CD4-positive, alpha-beta T cell treated with Interleukin-17A for 4 hours (primary cell): ENCODE measurements around the gene OR51B2.
"Not testable (repeated sequence)": the region's sequence is repeated elsewhere in the genome, so short reads cannot be mapped to it uniquely, and the experiment has no call there.

ENCODE experiments used
- DNase-seq: peaks from one replicate; pipeline ENCODE4 v3.0.0-alpha.2; 2020; ENCODE audit warnings: mixed read lengths

OR51B2 gene

DNA sequence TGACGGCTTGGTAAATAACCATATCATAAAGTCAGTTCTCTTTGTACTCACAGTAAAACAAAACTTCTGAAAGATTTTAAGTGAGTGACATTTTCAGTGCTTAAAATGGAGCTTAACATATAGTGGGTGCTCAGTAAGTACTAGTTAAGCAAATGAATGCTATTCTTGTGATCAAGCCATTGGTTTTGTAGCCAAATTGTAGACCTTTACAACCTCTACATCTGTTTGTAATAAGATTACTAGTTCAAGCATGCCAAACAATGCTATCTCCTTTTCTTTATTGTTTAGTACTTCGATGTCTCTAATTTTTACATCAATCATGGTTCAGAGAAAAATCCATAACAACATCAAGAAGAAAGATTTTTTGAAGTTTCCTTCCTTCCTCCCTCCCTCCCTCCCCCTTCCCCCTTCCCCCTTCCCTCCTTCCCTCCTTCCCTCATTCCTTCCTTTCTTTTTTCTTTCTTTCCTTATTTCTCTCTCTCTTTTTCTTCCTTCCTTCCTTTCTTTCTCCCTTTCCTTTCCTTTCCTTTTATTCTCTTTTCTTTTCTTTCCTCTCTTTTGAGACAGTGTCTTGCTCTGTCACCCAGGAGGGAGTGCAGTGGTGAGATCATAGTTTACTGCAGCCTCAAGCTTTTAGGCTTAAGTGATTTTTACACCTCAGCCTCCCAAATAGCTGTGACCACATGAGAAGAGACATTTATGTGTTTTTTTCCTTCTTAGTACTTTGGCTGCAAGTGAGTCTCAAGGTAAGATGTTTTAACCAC is 16.7 kb downstream of the OR51B2 start:
- DNase-seq, result no peak

DNA sequence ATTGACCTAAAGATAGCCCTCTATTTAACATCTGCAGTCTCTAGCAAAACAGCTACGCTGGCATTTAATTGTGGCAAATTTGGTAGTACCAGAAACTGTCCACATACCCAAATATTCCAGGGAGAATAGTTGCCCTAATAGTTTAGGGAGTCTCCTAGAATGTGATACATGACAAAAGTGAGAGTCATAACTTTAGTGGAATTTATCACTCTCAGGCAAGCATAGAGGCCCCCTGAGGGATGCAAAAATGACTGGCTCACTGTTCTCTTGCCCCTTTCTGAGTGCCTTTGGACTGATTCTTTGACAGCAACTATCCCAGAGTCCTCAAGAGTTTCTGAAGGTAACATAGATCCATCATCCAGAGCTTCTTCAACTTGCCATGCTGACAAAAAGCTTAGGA is 20.1 kb downstream of the OR51B2 start:
- no peak for DNase-seq

DNA sequence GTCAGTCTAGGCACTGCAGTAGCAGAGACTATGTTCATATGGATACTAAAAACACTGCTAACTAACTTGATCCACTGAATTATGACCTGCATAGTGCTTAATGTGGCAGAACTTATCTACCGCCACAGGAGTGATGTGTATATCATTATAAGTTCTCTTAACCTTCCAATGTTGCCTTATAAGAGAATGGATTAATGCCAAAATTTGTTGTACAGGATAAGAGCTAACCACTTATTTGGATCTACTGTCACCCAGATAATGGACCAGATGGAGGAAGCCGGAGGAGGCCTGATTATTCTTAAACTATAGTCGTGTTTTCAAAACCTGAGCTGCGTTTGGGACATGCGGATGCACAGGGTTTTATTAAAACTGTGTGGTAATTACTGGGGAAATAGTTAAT is 20.5 kb downstream of the OR51B2 start:
- DNase-seq, result no peak

DNA sequence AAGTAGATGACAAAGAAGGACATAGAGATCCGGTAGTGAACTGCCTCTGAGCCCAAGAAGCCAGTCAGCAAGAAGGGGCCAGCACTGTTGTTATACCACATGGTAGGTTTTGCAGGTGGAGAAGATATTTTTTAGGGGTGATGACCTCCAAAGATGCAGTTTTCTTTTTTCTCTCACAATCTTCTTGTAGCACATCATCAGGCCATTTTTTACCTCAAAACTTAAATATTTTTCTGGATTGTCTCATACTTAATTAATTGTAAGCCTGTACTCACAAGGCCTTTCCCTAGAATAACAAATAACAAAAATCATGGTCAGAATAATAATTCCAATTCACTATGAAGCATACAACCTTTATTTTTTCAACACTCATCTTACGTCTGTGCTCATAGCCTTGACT is 22.3 kb downstream of the OR51B2 start, which contains the start of gene OR51B4:
OR51B4 (minus strand) TSS at position 101 of the 400 bp plus-strand sequence; CDS start at position 101, 0 bp downstream.
- no peak for DNase-seq

DNA sequence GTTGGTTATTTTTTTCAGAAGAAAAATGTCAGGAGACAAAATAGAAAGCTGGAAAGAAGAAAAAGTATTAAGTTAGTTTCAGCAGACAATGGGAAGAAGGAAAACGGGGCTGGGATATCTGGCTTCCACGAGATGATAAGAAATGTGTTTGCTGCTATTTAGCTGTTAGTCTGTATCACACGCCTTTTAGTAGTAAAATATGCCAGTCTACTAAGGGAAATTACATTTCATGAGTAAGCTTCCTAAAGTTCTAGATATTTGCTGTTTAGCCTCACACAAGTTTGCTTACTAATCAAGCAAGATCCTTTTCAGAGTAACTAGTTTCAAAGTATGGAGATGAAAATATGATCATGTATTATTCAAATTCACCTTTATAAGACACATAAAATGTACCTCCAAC is 23.8 kb downstream of the OR51B2 start:
- no peak for DNase-seq

DNA sequence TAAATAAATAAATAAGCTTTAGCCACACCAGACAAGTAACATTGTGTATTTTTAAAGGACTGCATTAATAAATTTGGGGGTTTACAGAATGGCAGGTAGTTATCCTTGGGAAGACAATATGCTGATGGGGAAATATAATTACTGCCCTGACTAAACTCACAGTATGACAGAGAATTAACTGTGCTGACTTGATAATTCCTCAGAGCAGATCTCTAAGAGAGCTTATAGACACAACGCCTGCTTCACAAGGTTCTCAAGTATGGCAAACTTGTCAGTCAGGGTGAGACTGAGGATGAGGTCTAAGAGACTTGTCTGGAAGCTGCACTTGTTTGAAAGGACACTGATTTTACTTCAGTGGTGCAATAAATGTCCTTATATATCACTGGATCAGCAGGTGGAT is 25.6 kb downstream of the OR51B2 start:
- no peak for DNase-seq

DNA sequence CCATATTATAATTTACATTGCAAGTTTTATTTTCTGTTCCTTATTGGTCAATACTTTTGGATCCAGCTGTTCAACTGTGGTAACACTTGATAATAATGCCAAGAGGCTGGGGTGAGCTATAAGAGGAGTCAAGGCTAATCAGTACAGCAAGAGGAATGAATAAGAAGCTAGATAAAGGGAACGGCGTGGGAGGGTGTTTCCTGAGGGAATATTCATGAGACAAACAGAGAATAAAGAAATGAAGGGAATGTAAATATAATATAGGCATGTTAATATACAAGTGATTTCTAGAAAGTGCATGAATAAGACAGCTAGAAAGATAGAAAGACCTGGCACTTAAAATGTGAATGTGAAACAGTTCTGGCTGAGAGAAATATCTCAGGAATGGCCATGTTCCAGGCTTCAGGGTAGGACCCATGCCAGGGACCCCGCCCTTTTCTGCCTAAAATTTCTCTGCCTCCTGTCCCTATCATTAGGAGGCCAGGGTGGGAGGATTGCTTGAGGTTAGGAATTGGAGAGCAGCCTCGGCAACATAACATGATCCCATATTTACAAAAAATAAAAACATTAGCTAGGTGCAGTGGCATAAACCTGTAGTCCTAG is 26.3 kb downstream of the OR51B2 start:
- DNase-seq, result no peak

DNA sequence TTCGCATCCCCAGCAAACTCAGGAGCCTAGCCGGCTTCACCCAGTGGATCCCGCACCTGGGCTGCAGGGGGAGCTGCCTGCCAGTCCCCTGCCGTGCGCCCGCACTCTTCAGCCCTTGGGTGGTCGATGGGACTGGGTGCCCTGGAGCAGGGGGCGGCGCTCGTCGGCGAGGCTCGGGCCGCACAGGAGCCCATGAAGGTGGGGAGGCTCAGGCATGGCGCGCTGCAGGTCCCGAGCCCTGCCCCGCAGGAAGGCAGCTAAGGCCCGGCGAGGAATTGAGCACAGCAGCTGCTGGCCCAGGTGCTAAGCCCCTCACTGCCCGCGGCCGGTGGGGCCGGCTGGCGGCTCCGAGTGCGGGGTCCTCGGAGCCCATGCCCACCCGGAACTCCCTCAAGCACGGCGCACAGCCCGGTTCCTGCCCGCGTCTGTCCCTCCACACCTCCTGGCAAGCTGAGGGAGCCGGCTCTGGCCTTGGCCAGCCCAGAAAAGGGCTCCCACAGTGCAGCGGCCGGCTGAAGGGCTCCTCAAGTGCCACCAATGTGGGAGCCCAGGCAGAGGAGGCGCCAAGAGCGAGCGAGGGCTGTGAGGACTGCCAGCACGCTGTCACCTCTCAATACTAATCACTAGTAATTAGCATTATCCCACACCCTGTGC is 29.6 kb downstream of the OR51B2 start:
- DNase-seq, result not testable (repeated sequence)

DNA sequence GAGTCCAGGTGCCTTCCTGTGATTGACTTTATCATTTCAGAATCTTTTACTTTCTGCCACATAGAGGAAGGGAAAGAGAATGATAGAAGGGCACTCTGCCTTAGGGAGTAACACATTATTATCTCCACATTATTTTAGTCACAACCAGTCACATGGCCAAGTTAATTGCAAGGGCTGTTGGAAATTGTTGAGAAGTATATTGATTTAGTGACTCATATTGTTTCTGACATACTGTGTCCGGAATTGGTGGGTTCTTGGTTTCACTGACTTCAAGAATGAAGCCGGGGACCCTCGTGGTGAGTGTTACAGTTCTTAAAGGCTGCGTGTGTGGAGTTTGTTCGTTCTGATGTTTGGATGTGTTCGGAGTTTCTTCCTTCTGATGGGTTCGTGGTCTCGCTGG is 31.1 kb downstream of the OR51B2 start:
- DNase-seq, result no peak

DNA sequence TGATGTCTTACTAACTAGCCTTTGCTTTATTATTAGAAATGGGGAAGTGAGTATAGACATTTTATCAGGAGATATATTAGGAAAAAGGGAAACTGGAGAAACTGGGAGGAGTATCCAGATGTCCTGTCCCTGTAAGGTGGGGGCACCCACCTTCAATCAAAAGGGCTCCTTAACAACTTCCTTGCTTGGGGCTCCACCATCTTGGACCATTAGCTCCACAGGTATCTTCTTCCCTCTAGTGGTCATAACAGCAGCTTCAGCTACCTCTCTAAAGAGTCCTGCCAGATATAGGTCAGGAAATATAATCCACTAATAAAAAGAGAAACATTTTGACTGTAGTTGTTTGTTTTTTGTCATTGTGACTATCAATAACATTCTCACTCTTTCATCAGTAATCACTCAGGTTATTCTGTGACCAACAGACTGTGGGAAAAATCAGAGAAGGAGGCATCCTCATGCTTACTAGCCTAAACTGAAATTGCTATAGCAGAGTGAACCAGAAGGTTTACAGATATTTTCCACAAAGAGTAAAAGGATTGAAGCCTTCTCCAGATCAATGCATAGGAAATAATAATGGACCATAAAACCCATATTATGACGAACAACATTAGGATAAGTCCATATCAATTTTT is 32.8 kb downstream of the OR51B2 start:
- no peak for DNase-seq

DNA sequence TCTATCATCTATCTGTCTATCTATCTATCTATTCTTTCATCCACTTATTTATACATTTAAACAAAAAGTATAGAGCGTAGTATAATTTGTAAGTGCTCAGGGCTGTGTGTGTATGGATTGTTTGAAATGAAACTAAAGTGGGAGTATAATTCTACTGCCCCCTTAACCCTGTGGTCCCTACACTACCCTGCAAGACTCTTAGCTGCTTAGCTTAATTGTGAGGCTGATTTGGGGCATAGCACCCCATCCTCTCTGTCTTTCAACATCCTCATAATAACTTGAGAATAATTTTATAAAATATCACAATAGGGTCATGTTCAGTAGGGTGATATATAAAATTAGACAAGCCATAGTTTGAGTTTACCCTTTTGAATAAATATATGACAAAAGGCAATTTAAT is 34.0 kb downstream of the OR51B2 start:
- no peak for DNase-seq

DNA sequence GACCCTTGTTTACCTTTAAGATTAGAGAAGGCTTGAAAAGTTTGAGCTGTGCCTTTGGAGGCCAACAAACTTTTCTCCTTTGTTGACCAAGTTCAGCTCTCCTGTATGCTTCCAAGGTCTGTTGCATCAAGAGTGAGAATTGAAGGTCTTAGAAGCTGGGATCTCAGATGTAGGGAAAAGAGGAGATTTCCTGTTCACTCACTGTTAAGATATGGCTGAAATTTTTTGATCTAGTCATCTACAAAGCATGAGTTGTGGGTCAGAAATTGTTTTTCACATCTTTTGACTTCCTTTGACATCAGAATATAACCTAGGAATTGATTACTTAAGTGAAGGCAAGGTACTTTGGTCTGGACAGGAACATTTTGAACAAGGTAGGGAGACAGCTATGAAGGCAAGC is 34.4 kb downstream of the OR51B2 start:
- no peak for DNase-seq

DNA sequence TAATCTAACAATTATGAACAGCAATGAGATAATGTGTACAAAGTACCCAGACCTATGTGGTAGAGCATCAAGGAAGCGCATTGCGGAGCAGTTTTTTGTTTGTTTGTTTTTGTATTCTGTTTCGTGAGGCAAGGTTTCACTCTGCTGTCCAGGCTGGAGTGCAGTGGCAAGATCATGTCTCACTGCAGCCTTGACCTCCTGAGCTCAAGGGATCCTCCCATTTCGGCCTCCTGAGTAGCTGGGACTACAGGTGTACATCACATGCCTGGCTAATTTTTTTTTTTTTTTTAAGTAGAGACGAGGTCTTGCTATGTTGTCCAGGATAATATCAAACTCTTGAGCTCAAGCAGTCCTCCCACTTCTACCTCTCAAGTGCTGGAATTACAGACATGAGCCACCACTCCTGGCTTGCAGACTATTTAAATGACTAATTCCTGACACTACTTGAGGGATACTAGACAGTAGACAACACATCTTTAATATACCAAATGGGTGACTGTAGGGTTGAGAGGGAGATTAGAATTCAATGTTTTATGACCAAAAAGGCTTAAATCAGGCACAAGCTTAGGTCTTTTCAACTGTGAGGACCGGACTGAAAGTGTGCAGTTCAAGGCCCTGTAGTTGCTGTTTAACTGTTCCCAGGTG is 35.1 kb downstream of the OR51B2 start:
- DNase-seq, result no peak

DNA sequence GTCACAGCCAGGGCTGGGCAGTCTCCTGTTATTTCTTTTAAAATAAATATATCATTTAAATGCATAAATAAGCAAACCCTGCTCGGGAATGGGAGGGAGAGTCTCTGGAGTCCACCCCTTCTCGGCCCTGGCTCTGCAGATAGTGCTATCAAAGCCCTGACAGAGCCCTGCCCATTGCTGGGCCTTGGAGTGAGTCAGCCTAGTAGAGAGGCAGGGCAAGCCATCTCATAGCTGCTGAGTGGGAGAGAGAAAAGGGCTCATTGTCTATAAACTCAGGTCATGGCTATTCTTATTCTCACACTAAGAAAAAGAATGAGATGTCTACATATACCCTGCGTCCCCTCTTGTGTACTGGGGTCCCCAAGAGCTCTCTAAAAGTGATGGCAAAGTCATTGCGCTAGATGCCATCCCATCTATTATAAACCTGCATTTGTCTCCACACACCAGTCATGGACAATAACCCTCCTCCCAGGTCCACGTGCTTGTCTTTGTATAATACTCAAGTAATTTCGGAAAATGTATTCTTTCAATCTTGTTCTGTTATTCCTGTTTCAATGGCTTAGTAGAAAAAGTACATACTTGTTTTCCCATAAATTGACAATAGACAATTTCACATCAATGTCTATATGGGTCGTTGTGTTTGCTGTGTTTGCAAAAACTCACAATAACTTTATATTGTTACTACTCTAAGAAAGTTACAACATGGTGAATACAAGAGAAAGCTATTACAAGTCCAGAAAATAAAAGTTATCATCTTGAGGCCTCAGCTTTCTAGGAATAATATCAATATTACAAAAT is 35.8 kb downstream of the OR51B2 start:
- no peak for DNase-seq

DNA sequence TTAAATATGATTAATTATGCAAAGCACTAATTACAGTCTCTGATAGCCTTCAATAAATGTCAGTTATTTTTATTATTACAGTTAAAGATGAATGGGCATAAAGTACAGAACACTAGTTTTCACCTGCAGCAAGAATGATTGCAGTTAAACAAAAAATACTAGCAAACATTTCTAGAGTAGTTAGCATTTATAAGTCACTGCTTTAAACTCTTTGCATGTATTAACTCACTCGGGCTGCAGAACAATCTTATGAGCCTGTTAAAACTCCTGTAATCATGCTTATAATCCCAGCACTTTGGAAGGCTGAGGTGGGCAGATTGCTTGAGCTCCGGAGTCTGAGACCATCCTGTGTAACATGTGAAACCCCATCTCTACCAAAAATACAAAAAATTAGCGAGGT is 37.2 kb downstream of the OR51B2 start:
- no peak for DNase-seq

DNA sequence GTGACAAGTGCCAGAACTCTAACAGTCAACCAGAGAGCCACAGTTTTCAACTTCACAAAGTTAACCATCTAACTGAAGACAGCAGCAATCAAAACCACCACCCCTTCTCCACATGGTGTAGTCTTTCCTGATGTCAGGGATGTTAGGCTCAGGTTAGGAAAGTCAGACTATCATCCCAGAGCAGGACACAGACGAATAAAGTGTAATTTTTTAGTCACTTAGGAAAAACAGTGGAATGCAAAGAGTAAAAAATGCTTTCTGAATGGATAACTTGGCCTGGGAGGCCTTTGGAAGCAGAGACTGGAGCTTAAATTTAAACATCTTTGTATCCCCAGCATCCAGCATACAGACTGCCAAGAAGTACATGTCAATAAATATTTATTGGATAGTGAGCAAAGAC is 37.7 kb downstream of the OR51B2 start:
- DNase-seq, result no peak

DNA sequence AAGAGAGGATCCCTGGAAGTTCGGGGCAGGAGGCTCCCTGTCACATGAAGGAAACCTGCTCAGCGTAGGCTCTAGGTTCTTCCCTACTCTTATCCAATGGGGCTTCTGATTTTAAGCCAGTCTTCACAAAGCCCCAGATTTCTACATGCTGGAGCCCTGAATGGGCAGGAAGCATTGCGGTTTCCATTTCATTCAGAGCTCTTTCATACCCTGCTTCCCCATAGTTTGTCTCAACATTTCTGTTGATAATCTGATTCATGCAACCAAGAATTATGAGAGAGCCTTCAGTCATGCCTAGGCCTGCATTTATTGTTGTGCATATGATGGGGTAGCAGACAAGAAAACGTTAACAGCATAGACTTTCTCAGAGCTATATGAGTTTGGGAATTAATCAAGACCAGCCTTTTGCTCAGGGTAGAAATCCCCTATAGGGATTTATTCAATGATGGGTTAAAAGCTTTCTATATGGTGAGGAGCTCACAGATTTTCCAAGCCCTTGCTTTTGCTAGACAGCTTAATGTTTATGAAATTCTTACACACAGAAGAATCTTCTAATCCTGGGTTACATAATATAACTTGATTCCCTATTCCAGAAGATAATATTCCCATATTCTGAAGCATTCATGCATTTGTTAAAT is 38.3 kb downstream of the OR51B2 start:
- DNase-seq, result no peak

DNA sequence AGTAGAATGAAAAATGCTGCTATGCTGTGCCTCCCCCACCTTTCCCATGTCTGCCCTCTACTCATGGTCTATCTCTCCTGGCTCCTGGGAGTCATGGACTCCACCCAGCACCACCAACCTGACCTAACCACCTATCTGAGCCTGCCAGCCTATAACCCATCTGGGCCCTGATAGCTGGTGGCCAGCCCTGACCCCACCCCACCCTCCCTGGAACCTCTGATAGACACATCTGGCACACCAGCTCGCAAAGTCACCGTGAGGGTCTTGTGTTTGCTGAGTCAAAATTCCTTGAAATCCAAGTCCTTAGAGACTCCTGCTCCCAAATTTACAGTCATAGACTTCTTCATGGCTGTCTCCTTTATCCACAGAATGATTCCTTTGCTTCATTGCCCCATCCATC is 39.5 kb downstream of the OR51B2 start:
- no peak for DNase-seq

DNA sequence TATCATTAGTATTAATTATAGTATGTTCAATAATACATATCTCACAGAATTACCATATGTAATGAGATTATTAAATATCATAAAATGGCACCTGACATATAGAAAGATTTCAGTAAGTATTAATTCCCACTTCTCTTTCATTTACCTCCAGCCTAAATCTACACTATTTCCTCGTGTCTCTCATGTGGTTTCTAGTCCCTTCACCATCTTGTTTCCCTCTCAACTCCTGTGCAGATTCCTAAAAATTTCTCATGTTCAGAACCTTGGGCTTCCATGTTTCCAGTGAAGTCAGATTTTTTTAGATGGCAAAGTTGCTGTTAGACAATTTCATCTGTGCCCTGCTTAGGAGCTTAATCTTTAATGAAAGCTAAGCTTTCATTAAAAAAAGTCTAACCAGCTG is 40.2 kb downstream of the OR51B2 start:
- DNase-seq, result no peak

DNA sequence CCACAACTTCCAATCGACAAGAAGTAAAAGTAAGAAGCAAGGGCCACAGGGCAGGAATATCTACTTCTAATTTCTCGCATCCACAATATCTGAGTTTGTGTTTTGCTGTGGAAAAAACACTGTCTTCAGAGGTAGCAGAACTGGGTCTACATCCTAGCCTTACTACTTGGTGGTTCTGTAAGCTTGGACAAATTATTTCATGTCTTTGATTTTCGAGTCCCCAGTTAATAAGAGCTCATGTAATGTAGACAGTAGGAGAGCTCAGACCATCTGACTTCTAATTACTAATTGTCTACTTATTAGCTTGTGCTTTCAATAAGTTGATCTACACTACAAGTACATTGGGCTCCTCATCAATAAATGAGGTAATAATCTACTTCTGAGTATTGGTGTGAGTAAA is 41.0 kb downstream of the OR51B2 start:
- DNase-seq, result no peak

DNA sequence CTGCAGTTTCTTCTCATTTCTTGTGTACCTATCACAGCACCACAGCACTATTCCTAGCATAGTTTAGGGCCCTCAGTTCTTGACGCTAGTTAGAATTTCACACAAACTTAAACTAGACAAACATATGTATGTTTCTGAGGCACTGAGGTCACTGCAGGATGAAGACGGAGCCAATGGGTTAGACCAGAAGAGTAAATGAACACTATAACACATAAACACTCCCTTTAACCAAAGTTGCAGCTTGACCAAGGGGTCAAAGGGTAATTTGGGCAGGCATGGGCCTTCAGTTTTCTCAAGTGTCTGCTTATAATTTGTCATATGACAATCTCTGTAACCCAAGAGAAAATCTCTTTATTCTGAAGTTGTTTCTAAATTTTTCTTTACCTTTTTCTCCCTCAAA is 41.5 kb downstream of the OR51B2 start:
- DNase-seq, result no peak

DNA sequence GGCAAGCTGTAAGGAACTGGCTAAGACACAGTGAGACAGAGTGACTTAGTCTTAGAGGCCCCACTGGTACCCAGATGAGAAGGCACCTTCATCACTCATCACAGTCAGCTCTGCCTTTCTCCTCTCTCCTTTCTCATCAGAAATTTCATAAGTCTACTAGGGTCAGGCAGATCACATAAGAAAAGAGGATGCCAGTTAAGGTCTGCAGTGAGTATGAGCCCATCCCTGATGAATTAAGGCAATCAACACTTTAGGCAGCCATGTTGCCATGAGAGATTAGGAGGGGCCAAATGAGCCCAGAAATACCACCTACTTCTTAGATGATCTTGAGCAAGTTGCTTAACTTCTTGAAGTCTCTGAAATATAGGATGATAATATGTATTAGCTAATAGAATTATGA is 42.5 kb downstream of the OR51B2 start:
- no peak for DNase-seq
